Activated CD4-positive, alpha-beta T cell treated with anti-CD3 and anti-CD28 coated beads, Interleukin-2, amount 10 ng/mL, durations not matched to agents 24 days and 14 days (primary cell): ENCODE results near the gene FAM153A. TPM values are rescaled to one million over a fixed set of nuclear protein-coding genes. Genes with fewer than 3 reads are reported as not detected.
"Not testable (repeated sequence)": the region's sequence is repeated elsewhere in the genome, so short reads cannot be mapped to it uniquely, and the experiment has no call there.

Experiments used
- DNase-seq: peaks from one replicate; pipeline ENCODE4 v3.0.0; 2022
- H3K27ac Mint-ChIP-seq: one replicate; pipeline ENCODE4 v1.8.0; 2022; ENCODE audit warnings: mild to moderate bottlenecking, mixed read lengths
- H3K27me3 Mint-ChIP-seq: one replicate; pipeline ENCODE4 v1.8.0; 2022; ENCODE audit warnings: mixed read lengths
- H3K36me3 Mint-ChIP-seq: one replicate; pipeline ENCODE4 v1.8.0; 2022; ENCODE audit warnings: low read depth, mild to moderate bottlenecking, mixed read lengths
- H3K4me1 Mint-ChIP-seq: one replicate; pipeline ENCODE4 v1.8.0; 2021; ENCODE audit warnings: mixed read lengths
- H3K4me3 Mint-ChIP-seq: one replicate; pipeline ENCODE4 v1.8.0; 2022; ENCODE audit warnings: mild to moderate bottlenecking, moderate library complexity, mixed read lengths
- H3K9me3 Mint-ChIP-seq: one replicate; pipeline ENCODE4 v1.8.0; 2021; ENCODE audit warnings: mixed read lengths
- intact Hi-C: fragments of 100-400 bp; cut with micrococcal nuclease; formaldehyde crosslinking; loops from one replicate; pipeline ENCODE4 v1.15.1; 2023
- total RNA-seq: library from RNA; stranded (reverse); gene quantifications from 2 replicates; pipeline ENCODE4 v1.2.3, GENCODE V29; 2022

FAM153A gene
- total RNA-seq, 1 donor from 2014 or later: 13.1 TPM

GRCh38 chr5:177791649-177792048 is 8.9 kb upstream of the FAM153A start:
- DNase-seq, H3K4me3 Mint-ChIP-seq, H3K36me3 Mint-ChIP-seq, H3K4me1 Mint-ChIP-seq, H3K27me3 Mint-ChIP-seq, H3K27ac Mint-ChIP-seq, H3K9me3 Mint-ChIP-seq, intact Hi-C loops: not testable (repeated sequence)

- peak; percentile 57 for DNase-seq
- intact Hi-C loops, H3K4me3 Mint-ChIP-seq, H3K27ac Mint-ChIP-seq, H3K4me1 Mint-ChIP-seq, H3K27me3 Mint-ChIP-seq, H3K36me3 Mint-ChIP-seq, H3K9me3 Mint-ChIP-seq: not testable (repeated sequence)
Measured at GRCh38 chr5:177782169-177782568, 530 bp downstream of the FAM153A start.

GRCh38 chr5:177771206-177771605 is 11.5 kb downstream of the FAM153A start:
- H3K9me3 Mint-ChIP-seq, H3K36me3 Mint-ChIP-seq, H3K4me1 Mint-ChIP-seq, intact Hi-C loops, H3K27ac Mint-ChIP-seq, H3K27me3 Mint-ChIP-seq, H3K4me3 Mint-ChIP-seq, DNase-seq: not testable (repeated sequence)

- DNase-seq, H3K4me3 Mint-ChIP-seq, intact Hi-C loops, H3K27ac Mint-ChIP-seq, H3K36me3 Mint-ChIP-seq, H3K4me1 Mint-ChIP-seq, H3K27me3 Mint-ChIP-seq, H3K9me3 Mint-ChIP-seq: not testable (repeated sequence)
Measured at GRCh38 chr5:177770646-177771045, 12.1 kb downstream of the FAM153A start.

- H3K4me1 Mint-ChIP-seq, H3K9me3 Mint-ChIP-seq, H3K27me3 Mint-ChIP-seq, DNase-seq, H3K4me3 Mint-ChIP-seq, H3K27ac Mint-ChIP-seq, H3K36me3 Mint-ChIP-seq, intact Hi-C loops: not testable (repeated sequence)
Measured at GRCh38 chr5:177763737-177764508, 18.8 kb downstream of the FAM153A start.

- DNase-seq, intact Hi-C loops, H3K4me1 Mint-ChIP-seq, H3K36me3 Mint-ChIP-seq, H3K27ac Mint-ChIP-seq, H3K9me3 Mint-ChIP-seq, H3K4me3 Mint-ChIP-seq, H3K27me3 Mint-ChIP-seq: not testable (repeated sequence)
Measured at GRCh38 chr5:177760954-177761353, 21.7 kb downstream of the FAM153A start.

GRCh38 chr5:177747354-177747753 is 35.3 kb downstream of the FAM153A start:
- H3K27me3 Mint-ChIP-seq, intact Hi-C loops: not testable (repeated sequence)

GRCh38 chr5:177724858-177725257 is 57.8 kb downstream of the FAM153A start:
- DNase-seq, intact Hi-C loops, H3K27ac Mint-ChIP-seq, H3K4me3 Mint-ChIP-seq, H3K4me1 Mint-ChIP-seq, H3K27me3 Mint-ChIP-seq, H3K9me3 Mint-ChIP-seq, H3K36me3 Mint-ChIP-seq: not testable (repeated sequence)

More at GRCh38 chr5:177747354-177747753, 35.3 kb downstream of the FAM153A start:
- H3K27ac Mint-ChIP-seq, H3K4me1 Mint-ChIP-seq, DNase-seq, H3K9me3 Mint-ChIP-seq, H3K36me3 Mint-ChIP-seq, H3K4me3 Mint-ChIP-seq: not testable (repeated sequence)

- intact Hi-C loops, H3K4me1 Mint-ChIP-seq, DNase-seq, H3K36me3 Mint-ChIP-seq, H3K9me3 Mint-ChIP-seq, H3K4me3 Mint-ChIP-seq, H3K27me3 Mint-ChIP-seq, H3K27ac Mint-ChIP-seq: not testable (repeated sequence)
Measured at GRCh38 chr5:177723831-177724485, 58.7 kb downstream of the FAM153A start.

- H3K4me1 Mint-ChIP-seq, H3K9me3 Mint-ChIP-seq, DNase-seq, H3K4me3 Mint-ChIP-seq, H3K27ac Mint-ChIP-seq, H3K27me3 Mint-ChIP-seq, H3K36me3 Mint-ChIP-seq, intact Hi-C loops: not testable (repeated sequence)
Measured at GRCh38 chr5:177722829-177723228, 59.9 kb downstream of the FAM153A start.

- not testable (repeated sequence) for H3K4me1 Mint-ChIP-seq
Measured at GRCh38 chr5:177719989-177720388, 62.7 kb downstream of the FAM153A start.

GRCh38 chr5:177715423-177715822 is 67.3 kb downstream of the FAM153A start:
- H3K9me3 Mint-ChIP-seq, H3K27me3 Mint-ChIP-seq, H3K36me3 Mint-ChIP-seq, H3K4me3 Mint-ChIP-seq, H3K27ac Mint-ChIP-seq, intact Hi-C loops, H3K4me1 Mint-ChIP-seq, DNase-seq: not testable (repeated sequence)

More at GRCh38 chr5:177719989-177720388, 62.7 kb downstream of the FAM153A start:
- H3K36me3 Mint-ChIP-seq, H3K27ac Mint-ChIP-seq, H3K27me3 Mint-ChIP-seq, intact Hi-C loops, H3K9me3 Mint-ChIP-seq, H3K4me3 Mint-ChIP-seq, DNase-seq: not testable (repeated sequence)

GRCh38 chr5:177696100-177696499 is 86.6 kb downstream of the FAM153A start:
- H3K4me1 Mint-ChIP-seq, H3K27ac Mint-ChIP-seq, intact Hi-C loops: not testable (repeated sequence)

GRCh38 chr5:177695356-177695930 is 87.3 kb downstream of the FAM153A start:
- DNase-seq, H3K4me1 Mint-ChIP-seq, H3K27ac Mint-ChIP-seq, H3K9me3 Mint-ChIP-seq, H3K4me3 Mint-ChIP-seq, H3K36me3 Mint-ChIP-seq, intact Hi-C loops, H3K27me3 Mint-ChIP-seq: not testable (repeated sequence)

More at GRCh38 chr5:177696100-177696499, 86.6 kb downstream of the FAM153A start:
- not testable (repeated sequence) for H3K27me3 Mint-ChIP-seq, H3K9me3 Mint-ChIP-seq, H3K4me3 Mint-ChIP-seq, H3K36me3 Mint-ChIP-seq, DNase-seq
